ENCODE results near the gene NWD2. TPM values are rescaled to one million over a fixed set of nuclear protein-coding genes. Genes with fewer than 3 reads are reported as not detected.

Gene NWD2
- total RNA-seq, 4 donors from 2014 or later, result 0.22 TPM; not detected in 3

GRCh38 chr4:37232315-37232714 lies 12.2 kb upstream of the NWD2 start:
- H3K4me3 ChIP-seq, result no peak overlapping the region
- no peaks in the 10 kb centered on the region for H3K27me3 ChIP-seq
- TF ChIP-seq POLR2A (IDR thresholded peaks at IDR 0.05), result no peak
- TF ChIP-seq, protein P1, sequence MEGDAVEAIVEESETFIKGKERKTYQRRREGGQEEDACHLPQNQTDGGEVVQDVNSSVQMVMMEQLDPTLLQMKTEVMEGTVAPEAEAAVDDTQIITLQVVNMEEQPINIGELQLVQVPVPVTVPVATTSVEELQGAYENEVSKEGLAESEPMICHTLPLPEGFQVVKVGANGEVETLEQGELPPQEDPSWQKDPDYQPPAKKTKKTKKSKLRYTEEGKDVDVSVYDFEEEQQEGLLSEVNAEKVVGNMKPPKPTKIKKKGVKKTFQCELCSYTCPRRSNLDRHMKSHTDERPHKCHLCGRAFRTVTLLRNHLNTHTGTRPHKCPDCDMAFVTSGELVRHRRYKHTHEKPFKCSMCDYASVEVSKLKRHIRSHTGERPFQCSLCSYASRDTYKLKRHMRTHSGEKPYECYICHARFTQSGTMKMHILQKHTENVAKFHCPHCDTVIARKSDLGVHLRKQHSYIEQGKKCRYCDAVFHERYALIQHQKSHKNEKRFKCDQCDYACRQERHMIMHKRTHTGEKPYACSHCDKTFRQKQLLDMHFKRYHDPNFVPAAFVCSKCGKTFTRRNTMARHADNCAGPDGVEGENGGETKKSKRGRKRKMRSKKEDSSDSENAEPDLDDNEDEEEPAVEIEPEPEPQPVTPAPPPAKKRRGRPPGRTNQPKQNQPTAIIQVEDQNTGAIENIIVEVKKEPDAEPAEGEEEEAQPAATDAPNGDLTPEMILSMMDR (IDR thresholded peaks at IDR 0.05), result no peak
- intact Hi-C loops (cut with DNase I), result no loop called here
- no peaks in the 10 kb centered on the region for H3K36me3 ChIP-seq
- WGBS, 2 donors, result 48 to 61% methylated on average over 1 of the region's 1 CpG
- H3K9me3 ChIP-seq, result no peaks in the 10 kb centered on the region
- H3K4me1 ChIP-seq, result no peaks in the 10 kb centered on the region
- no peak for DNase-seq
- no peak overlapping the region for H3K27ac ChIP-seq

- no peaks in the 10 kb centered on the region for H3K9me3 ChIP-seq
- intact Hi-C loops (cut with DNase I), result no loop called here
- TF ChIP-seq, protein P1 (IDR thresholded peaks at IDR 0.05), result no peak
- no peak for TF ChIP-seq POLR2A (IDR thresholded peaks at IDR 0.05)
- no peaks in the 10 kb centered on the region for H3K4me1 ChIP-seq
- no peak overlapping the region for H3K4me3 ChIP-seq
- no peak for DNase-seq
- H3K36me3 ChIP-seq, result no peaks in the 10 kb centered on the region
- H3K27ac ChIP-seq, result no peak overlapping the region
- WGBS, 2 donors, result 30 to 53% methylated on average over 2 of the region's 2 CpGs
- peaks cover 0 to 6% (median 0%) of the 10 kb centered on the region in 4 donors for H3K27me3 ChIP-seq
These were observed 8.4 kb upstream of the NWD2 start for GRCh38 chr4:37236165-37236564.

DNA sequence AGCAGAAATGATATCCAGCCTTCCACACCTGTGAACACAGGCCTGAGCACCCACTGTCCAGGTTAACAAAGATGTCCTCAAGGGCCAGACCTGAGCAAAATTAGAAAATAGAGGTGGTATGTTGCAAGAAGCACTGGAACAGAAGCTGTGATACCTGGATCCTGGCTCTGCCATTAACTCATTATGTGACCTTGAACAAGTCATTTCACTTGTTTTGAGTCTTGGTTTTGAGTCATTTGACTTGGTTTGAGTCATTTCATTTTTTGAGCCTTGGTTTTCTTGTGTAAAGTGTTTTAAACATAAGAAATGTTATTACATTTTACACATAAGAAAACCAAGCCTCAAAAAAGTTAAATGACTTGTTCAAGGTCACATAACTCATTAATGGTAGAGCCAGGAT lies 2.9 kb upstream of the NWD2 start:
- peaks cover 0 to 58% (median 6%) of the 10 kb centered on the region in 4 donors for H3K27me3 ChIP-seq
- peaks cover 4 to 18% (median 6%) of the 10 kb centered on the region in 3 donors for H3K4me1 ChIP-seq
- no peak overlapping the region for H3K27ac ChIP-seq
- H3K4me3 ChIP-seq, result no peak overlapping the region
- H3K9me3 ChIP-seq, result no peaks in the 10 kb centered on the region
- no peaks in the 10 kb centered on the region for H3K36me3 ChIP-seq
- intact Hi-C loops (cut with DNase I), result no loop called here
- DNase-seq, result no peak
- TF ChIP-seq POLR2A (IDR thresholded peaks at IDR 0.05), result no peak
- TF ChIP-seq, protein P1 (IDR thresholded peaks at IDR 0.05), result no peak

GRCh38 chr4:37243051-37243450 lies 1.5 kb upstream of the NWD2 start:
- TF ChIP-seq, protein P1 (IDR thresholded peaks at IDR 0.05), result no peak
- no peak for TF ChIP-seq POLR2A (IDR thresholded peaks at IDR 0.05)
- WGBS, 2 donors, result 35 to 43% methylated on average over 4 to 5 of the region's 5 CpGs
- H3K9me3 ChIP-seq, result no peaks in the 10 kb centered on the region
- H3K36me3 ChIP-seq, result no peaks in the 10 kb centered on the region
- DNase-seq, result no peak
- peaks cover 0 to 72% (median 6%) of the 10 kb centered on the region in 4 donors for H3K27me3 ChIP-seq
- H3K4me3 ChIP-seq, result no peak overlapping the region
- peaks cover 4 to 18% (median 6%) of the 10 kb centered on the region in 3 donors for H3K4me1 ChIP-seq
- intact Hi-C loops (cut with DNase I), result no loop called here
- no peak overlapping the region for H3K27ac ChIP-seq

- intact Hi-C loops (cut with DNase I), result no loop called here
- TF ChIP-seq, protein P1 (IDR thresholded peaks at IDR 0.05), result no peak
- no peak for TF ChIP-seq POLR2A (IDR thresholded peaks at IDR 0.05)
- H3K4me3 ChIP-seq, result peak overlapping the region in 2 of 4 donors; percentile 16 to 49
- no peak overlapping the region for H3K27ac ChIP-seq
- WGBS, 2 donors, result 8 to 12% methylated on average over 4 to 5 of the region's 70 CpGs
- H3K27me3 ChIP-seq, result peaks cover 0 to 77% (median 6%) of the 10 kb centered on the region in 4 donors
- no peak for DNase-seq
- peaks cover 4 to 18% (median 6%) of the 10 kb centered on the region in 3 donors for H3K4me1 ChIP-seq
- no peaks in the 10 kb centered on the region for H3K36me3 ChIP-seq
- no peaks in the 10 kb centered on the region for H3K9me3 ChIP-seq
These were observed 591 bp upstream of the NWD2 start for GRCh38 chr4:37243722-37244582.
